ENCODE results near the gene EDARADD. TPM values are rescaled to one million over a fixed set of nuclear protein-coding genes. Genes with fewer than 3 reads are reported as not detected.

Gene EDARADD
- total and polyA plus RNA-seq, 2 of the 13 experiments (the other 11 are each of a cell fraction or from before 2014, with no cell fraction given) = 0.03 TPM; not detected in 1

GRCh38 chr1:236523704-236524141 is 129.6 kb downstream of the EDARADD start, which contains the start of gene LGALS8 (continued):
- TF ChIP-seq ZNF503 (CRISPR knock-in tag; IDR thresholded peaks at IDR 0.05) (0 out of 2 replicates have a peak, but pooled peaks have one; percentile 56), SALL2 (CRISPR knock-in tag; IDR thresholded peaks at IDR 0.05) (0 out of 2 replicates have a peak, but pooled peaks have one; percentile 58), ZNF282 (IDR thresholded peaks at IDR 0.05; ENCODE audit: partially characterized antibody) (no peak), ZNF124 (CRISPR knock-in tag; IDR thresholded peaks at IDR 0.05) (peak; percentile 18; the same call in 1 of the 2 replicates), MAFG (CRISPR knock-in tag; IDR thresholded peaks at IDR 0.05) (no peak; the same call in 1 of the 2 replicates), ZNF777 (CRISPR knock-in tag; IDR thresholded peaks at IDR 0.05) (peak; percentile 72), HNF4A (CRISPR knock-in tag; IDR thresholded peaks at IDR 0.05) (peak; percentile 17; the same call in 1 of the 2 replicates), NRL (CRISPR knock-in tag; IDR thresholded peaks at IDR 0.05; ENCODE audit: borderline replicate concordance) (peak; percentile 79; the same call in 1 of the 2 replicates), ZBTB37 (CRISPR knock-in tag; IDR thresholded peaks at IDR 0.05) (peak; percentile 14; the same call in 1 of the 2 replicates), ZNF670 (CRISPR knock-in tag; IDR thresholded peaks at IDR 0.05; ENCODE audit: borderline replicate concordance) (peak; percentile 82), ZC3H13 (CRISPR knock-in tag; IDR thresholded peaks at IDR 0.05) (0 out of 2 replicates have a peak, but pooled peaks have one; percentile 29), ZNF552 (CRISPR knock-in tag; IDR thresholded peaks at IDR 0.05; ENCODE audit: borderline replicate concordance) (peak; percentile 18; the same call in 1 of the 2 replicates), ATF7 (IDR thresholded peaks at IDR 0.05) (no peak), ATF7 (CRISPR knock-in tag; IDR thresholded peaks at IDR 0.05) (no peak; the same call in 1 of the 2 replicates), ZNF256 (CRISPR knock-in tag; conservative IDR thresholded peaks at IDR 0.05) (peak; percentile 65; the same call in 1 of the 2 replicates), ELF1 (CRISPR knock-in tag; IDR thresholded peaks at IDR 0.05) (peak; percentile 43), MAZ (IDR thresholded peaks at IDR 0.05; ENCODE audit: borderline replicate concordance, low read depth, low read length) (0 out of 2 replicates have a peak, but pooled peaks have one; percentile 11), MAZ (CRISPR knock-in tag; IDR thresholded peaks at IDR 0.05; ENCODE audit: low read depth) (no peak), ZNF784 (CRISPR knock-in tag; IDR thresholded peaks at IDR 0.05; ENCODE audit: borderline replicate concordance) (no peak)
- TF ChIP-seq, protein P1, sequence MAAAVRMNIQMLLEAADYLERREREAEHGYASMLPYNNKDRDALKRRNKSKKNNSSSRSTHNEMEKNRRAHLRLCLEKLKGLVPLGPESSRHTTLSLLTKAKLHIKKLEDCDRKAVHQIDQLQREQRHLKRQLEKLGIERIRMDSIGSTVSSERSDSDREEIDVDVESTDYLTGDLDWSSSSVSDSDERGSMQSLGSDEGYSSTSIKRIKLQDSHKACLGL (CRISPR knock-in tag; IDR thresholded peaks at IDR 0.05) = peak; percentile 39; the same call in 1 of the 2 replicates
- TF ChIP-seq, protein P2, sequence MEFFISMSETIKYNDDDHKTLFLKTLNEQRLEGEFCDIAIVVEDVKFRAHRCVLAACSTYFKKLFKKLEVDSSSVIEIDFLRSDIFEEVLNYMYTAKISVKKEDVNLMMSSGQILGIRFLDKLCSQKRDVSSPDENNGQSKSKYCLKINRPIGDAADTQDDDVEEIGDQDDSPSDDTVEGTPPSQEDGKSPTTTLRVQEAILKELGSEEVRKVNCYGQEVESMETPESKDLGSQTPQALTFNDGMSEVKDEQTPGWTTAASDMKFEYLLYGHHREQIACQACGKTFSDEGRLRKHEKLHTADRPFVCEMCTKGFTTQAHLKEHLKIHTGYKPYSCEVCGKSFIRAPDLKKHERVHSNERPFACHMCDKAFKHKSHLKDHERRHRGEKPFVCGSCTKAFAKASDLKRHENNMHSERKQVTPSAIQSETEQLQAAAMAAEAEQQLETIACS (CRISPR knock-in tag; IDR thresholded peaks at IDR 0.05) = 0 out of 2 replicates have a peak, but pooled peaks have one; percentile 27
- TF ChIP-seq, protein P3, sequence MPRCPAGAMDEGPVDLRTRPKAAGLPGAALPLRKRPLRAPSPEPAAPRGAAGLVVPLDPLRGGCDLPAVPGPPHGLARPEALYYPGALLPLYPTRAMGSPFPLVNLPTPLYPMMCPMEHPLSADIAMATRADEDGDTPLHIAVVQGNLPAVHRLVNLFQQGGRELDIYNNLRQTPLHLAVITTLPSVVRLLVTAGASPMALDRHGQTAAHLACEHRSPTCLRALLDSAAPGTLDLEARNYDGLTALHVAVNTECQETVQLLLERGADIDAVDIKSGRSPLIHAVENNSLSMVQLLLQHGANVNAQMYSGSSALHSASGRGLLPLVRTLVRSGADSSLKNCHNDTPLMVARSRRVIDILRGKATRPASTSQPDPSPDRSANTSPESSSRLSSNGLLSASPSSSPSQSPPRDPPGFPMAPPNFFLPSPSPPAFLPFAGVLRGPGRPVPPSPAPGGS (CRISPR knock-in tag; IDR thresholded peaks at IDR 0.05) = peak; percentile 72

All from HepG2 (cell line).